Suprapubic skin (tissue), 4 donors: ENCODE measurements around the gene INTS6. TPM values are rescaled to one million over a fixed set of nuclear protein-coding genes. Genes with fewer than 3 reads are reported as not detected.

ENCODE experiments used
- DNase-seq, 2 donors: peaks; one replicate each; pipeline ENCODE4 v3.0.0-alpha.2; 2019; ENCODE audit warnings: low spot score in 2 of 2
- H3K27ac ChIP-seq: fragments of 200-600 bp; sonication (generic); one replicate; pipeline ENCODE4 v1.5.1; 2019
- H3K27me3 ChIP-seq: fragments of 200-600 bp; sonication (generic); one replicate; pipeline ENCODE4 v1.5.1; 2019
- H3K36me3 ChIP-seq: fragments of 200-600 bp; sonication (generic); one replicate; pipeline ENCODE4 v1.5.1; 2019
- H3K4me1 ChIP-seq: fragments of 200-600 bp; sonication (generic); one replicate; pipeline ENCODE4 v1.5.1; 2019
- H3K4me3 ChIP-seq: fragments of 200-600 bp; sonication (generic); one replicate; pipeline ENCODE4 v1.5.1; 2019; ENCODE audit warnings: mild to moderate bottlenecking
- H3K9me3 ChIP-seq: fragments of 200-600 bp; sonication (generic); one replicate; pipeline ENCODE4 v1.5.1; 2019
- EP300 ChIP-seq: sonication (generic); formaldehyde crosslinking; IDR thresholded peaks from one replicate; pipeline ENCODE4 v1.6.1; 2017; ENCODE audit warnings: antibody characterized with exemption
- POLR2A ChIP-seq, 2 donors: fragments of 450-650 bp; IDR thresholded peaks; one replicate each; pipeline ENCODE4 v1.6.1; 2017; ENCODE audit warnings: antibody characterized with exemption in 2 of 2, mild to moderate bottlenecking in 2 of 2, moderate library complexity in 2 of 2
- POLR2AphosphoS5 ChIP-seq, 3 donors: sonication (generic); formaldehyde crosslinking; IDR thresholded peaks; one replicate each; pipeline ENCODE4 v1.6.1; 2017; ENCODE audit warnings: antibody characterized with exemption in 3 of 3
- WGBS: methylation state at CpG from one replicate; pipeline ENCODE4 v1.1.5; 2018; 5-methylcytosine and 5-hydroxymethylcytosine counted together
- total RNA-seq, 4 donors: library from RNA; depleted of rRNA; stranded (reverse); fragments of >200 nt; gene quantifications; one replicate each; pipeline ENCODE4 v1.1.0, GENCODE V29; 2016
- TF ChIP-seq, protein P1 (sequence below), 2 donors: fragments of 200-600 bp in 1 of 2; fragments of 450-650 bp in 1 of 2; sonication (generic) in 1 of 2; IDR thresholded peaks; one replicate each; pipeline ENCODE4 v1.5.1; 2016 to 2019; ENCODE audit warnings: antibody characterized with exemption in 2 of 2, mild to moderate bottlenecking in 1 of 2, moderate library complexity in 1 of 2

INTS6 gene
- total RNA-seq, 4 donors from 2014 or later: 30.7 to 48.5 (median 41.5) TPM

DNA sequence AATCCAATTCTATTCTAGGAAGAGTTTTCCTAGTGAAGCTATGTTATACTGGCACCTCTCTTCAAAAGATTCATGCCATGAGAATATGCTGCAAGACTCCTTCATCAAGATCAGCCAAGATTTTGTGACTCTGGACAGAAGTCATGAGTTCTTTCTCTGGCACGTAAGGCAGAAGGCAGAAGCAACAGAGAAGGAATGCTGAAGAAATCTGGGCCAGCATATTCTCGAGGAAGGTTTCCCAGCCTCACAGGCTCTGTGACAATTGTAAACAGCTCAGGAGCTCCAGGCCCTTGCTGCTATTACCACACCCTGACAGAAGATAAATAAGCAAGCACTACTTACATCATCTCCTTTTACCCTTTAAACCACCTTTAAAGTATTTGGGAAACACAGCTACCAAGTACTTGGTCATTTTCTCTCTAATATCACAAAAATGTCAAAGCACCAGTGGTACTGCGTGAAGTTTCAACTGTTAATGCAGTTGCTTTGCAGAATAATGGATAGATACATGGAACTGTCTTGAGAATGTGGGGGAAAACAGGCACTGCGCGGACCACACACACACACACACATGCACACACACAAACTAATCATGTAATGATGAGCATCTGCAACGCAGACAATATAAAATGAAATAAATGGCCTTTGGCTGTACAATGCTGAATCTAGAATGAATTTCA, 55.4 kb downstream of the INTS6 start:
- DNase-seq: peak in 1 of 2 donors; percentile 74
- WGBS: 50% methylated on average over 6 of the region's 6 CpGs

DNA sequence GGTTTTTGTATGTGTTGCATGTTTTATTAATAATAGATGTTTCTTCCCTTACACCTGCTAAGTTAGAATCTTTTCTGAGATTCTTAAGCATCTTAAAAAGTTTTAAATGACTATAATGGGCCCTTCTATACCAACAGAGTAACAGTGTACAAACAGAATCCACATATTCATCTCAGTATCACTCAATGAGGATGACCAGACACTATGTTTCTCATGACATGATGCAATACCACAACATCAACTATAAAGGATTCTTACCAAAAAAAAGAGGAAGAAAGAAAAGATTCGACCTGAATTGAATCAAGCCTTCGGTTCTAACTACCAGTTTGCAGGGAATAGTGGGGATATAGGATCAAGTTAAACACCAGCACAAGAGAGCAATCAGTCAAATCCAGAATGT, 56.5 kb downstream of the INTS6 start:
- DNase-seq: no peak
- H3K4me1 ChIP-seq: peaks cover 19% of the 10 kb centered on the region
- H3K36me3 ChIP-seq: no peaks in the 10 kb centered on the region
- no peak overlapping the region for H3K27ac ChIP-seq
- 61% methylated on average over 2 of the region's 2 CpGs for WGBS
- H3K4me3 ChIP-seq: no peak overlapping the region
- TF ChIP-seq POLR2AphosphoS5 (IDR thresholded peaks at IDR 0.05) (no peak), POLR2A (IDR thresholded peaks at IDR 0.05) (no peak), EP300 (no peak)
- TF ChIP-seq, protein P1, sequence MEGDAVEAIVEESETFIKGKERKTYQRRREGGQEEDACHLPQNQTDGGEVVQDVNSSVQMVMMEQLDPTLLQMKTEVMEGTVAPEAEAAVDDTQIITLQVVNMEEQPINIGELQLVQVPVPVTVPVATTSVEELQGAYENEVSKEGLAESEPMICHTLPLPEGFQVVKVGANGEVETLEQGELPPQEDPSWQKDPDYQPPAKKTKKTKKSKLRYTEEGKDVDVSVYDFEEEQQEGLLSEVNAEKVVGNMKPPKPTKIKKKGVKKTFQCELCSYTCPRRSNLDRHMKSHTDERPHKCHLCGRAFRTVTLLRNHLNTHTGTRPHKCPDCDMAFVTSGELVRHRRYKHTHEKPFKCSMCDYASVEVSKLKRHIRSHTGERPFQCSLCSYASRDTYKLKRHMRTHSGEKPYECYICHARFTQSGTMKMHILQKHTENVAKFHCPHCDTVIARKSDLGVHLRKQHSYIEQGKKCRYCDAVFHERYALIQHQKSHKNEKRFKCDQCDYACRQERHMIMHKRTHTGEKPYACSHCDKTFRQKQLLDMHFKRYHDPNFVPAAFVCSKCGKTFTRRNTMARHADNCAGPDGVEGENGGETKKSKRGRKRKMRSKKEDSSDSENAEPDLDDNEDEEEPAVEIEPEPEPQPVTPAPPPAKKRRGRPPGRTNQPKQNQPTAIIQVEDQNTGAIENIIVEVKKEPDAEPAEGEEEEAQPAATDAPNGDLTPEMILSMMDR (IDR thresholded peaks at IDR 0.05): no peak
- no peaks in the 10 kb centered on the region for H3K9me3 ChIP-seq
- no peaks in the 10 kb centered on the region for H3K27me3 ChIP-seq

More for the DNA sequence above, 55.4 kb downstream of the INTS6 start:
- TF ChIP-seq POLR2AphosphoS5 (IDR thresholded peaks at IDR 0.05) (peak in 1 of 3 donors; percentile 53), EP300 (no peak)
- Histone ChIP-seq H3K27ac (peak overlapping the region; percentile 18), H3K9me3 (no peaks in the 10 kb centered on the region), H3K4me3 (no peak overlapping the region), H3K27me3 (no peaks in the 10 kb centered on the region), H3K4me1 (peaks cover 19% of the 10 kb centered on the region), H3K36me3 (no peaks in the 10 kb centered on the region)

DNA sequence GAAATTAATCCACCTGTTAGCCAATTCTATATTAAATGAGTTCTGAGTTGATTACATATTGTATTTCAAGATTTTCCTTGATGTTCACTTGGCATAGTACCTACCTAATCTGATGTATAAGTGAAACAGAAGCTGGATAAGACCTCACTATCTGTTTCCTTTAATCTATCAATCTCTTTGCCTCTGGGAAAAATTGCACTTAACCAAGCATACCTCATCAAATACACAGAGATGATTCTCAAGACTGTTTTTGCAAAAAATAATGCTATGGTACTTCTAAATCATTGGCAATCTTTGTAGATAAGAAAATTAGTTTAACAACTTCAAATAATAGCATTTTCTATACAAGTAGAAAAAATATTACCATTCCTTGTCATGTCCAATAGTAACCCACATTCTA, 58.1 kb downstream of the INTS6 start:
- no peaks in the 10 kb centered on the region for H3K27me3 ChIP-seq
- H3K4me3 ChIP-seq: no peak overlapping the region
- TF ChIP-seq POLR2A (IDR thresholded peaks at IDR 0.05) (no peak), EP300 (no peak), POLR2AphosphoS5 (IDR thresholded peaks at IDR 0.05) (no peak)
- TF ChIP-seq, protein P1 (IDR thresholded peaks at IDR 0.05): no peak
- no peaks in the 10 kb centered on the region for H3K9me3 ChIP-seq
- peaks cover 19% of the 10 kb centered on the region for H3K4me1 ChIP-seq
- no peaks in the 10 kb centered on the region for H3K36me3 ChIP-seq
- no peak for DNase-seq
- H3K27ac ChIP-seq: no peak overlapping the region

DNA sequence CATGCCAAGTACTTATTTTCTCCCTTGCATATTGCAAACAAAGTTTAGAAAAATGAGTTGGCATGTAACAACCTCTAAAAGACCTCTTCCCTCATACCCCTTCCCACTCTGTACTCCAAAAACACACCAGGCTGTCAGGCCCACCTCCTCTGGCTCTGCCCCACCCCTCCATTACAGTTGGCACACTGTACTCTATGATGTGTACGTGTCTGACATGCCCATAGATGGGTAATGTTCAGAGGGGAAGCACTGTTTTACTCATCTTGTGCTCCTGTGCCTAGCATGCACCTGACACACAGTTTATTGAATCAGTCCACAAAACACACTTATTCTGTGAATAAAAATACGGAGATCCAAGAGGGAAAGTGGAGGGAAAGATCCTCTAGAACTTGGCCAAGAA, 67.7 kb downstream of the INTS6 start:
- H3K27me3 ChIP-seq: no peaks in the 10 kb centered on the region
- H3K36me3 ChIP-seq: peaks cover 20% of the 10 kb centered on the region
- WGBS: 89% methylated on average over 2 of the region's 2 CpGs

DNA sequence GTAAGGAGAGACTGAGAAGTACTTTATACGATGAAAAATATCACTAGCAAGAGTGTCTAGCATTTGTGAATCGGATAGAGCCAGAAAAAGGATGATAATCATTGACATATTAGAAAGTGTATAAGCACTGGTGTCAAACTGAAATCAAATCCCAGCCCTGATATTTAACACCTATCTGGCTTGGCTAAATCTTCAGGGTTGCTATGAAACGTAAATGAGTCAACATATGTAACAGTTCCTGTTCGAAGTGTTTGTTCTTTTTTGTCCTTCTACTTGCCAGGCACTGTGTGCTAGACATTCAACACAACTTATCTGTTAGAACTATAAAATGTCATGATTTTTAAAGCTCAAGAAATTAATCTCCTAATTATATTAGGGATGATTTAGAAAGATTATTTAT, 72.6 kb downstream of the INTS6 start:
- no peak for DNase-seq
- no peak for TF ChIP-seq POLR2AphosphoS5 (IDR thresholded peaks at IDR 0.05)
- TF ChIP-seq, protein P1 (IDR thresholded peaks at IDR 0.05): no peak
- no peak for TF ChIP-seq EP300
- TF ChIP-seq POLR2A (IDR thresholded peaks at IDR 0.05): no peak
- peaks cover 47% of the 10 kb centered on the region for H3K36me3 ChIP-seq
- no peaks in the 10 kb centered on the region for H3K4me1 ChIP-seq
- no peak overlapping the region for H3K27ac ChIP-seq
- H3K4me3 ChIP-seq: no peak overlapping the region
- WGBS: 46% methylated on average over 4 of the region's 4 CpGs
- no peaks in the 10 kb centered on the region for H3K27me3 ChIP-seq
- H3K9me3 ChIP-seq: no peaks in the 10 kb centered on the region

More for the DNA sequence above, 67.7 kb downstream of the INTS6 start:
- DNase-seq: no peak
- H3K4me3 ChIP-seq: no peak overlapping the region
- no peaks in the 10 kb centered on the region for H3K4me1 ChIP-seq
- H3K27ac ChIP-seq: no peak overlapping the region
- TF ChIP-seq POLR2A (IDR thresholded peaks at IDR 0.05) (no peak), EP300 (no peak), POLR2AphosphoS5 (IDR thresholded peaks at IDR 0.05) (no peak)
- TF ChIP-seq, protein P1 (IDR thresholded peaks at IDR 0.05): no peak
- H3K9me3 ChIP-seq: no peaks in the 10 kb centered on the region

DNA sequence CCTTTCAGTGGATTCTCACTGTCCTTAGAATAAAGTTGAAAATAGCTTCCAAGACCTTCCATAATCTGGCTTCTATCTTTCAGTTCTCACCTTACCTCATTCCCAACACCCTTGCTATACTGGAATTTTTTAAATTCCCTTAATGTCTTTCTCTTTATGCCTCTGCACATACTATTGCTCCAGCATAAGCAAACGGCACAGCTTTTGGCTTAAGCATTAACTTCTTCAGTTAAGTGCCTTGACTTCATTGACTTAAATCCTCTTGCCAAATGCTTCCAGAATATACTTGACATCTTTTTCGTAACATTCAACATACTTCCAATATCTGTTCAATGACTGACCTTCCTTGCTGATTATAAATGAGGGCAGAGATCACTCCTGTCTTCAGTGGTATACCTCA, 79.4 kb downstream of the INTS6 start:
- H3K4me3 ChIP-seq: no peak overlapping the region
- H3K27ac ChIP-seq: no peak overlapping the region
- no peaks in the 10 kb centered on the region for H3K9me3 ChIP-seq
- TF ChIP-seq EP300 (no peak), POLR2A (IDR thresholded peaks at IDR 0.05) (no peak), POLR2AphosphoS5 (IDR thresholded peaks at IDR 0.05) (no peak)
- TF ChIP-seq, protein P1 (IDR thresholded peaks at IDR 0.05): no peak
- 92% methylated on average over 2 of the region's 2 CpGs for WGBS
- no peaks in the 10 kb centered on the region for H3K4me1 ChIP-seq
- H3K27me3 ChIP-seq: no peaks in the 10 kb centered on the region
- H3K36me3 ChIP-seq: peaks cover 89% of the 10 kb centered on the region
- no peak for DNase-seq
